Activated CD4-positive, alpha-beta memory T cell treated with anti-CD3 and anti-CD28 coated beads for 36 hours (primary cell): ENCODE results near the gene ADARB1. TPM values are rescaled to one million over a fixed set of nuclear protein-coding genes. Genes with fewer than 3 reads are reported as not detected.

Experiments used
- CTCF ChIA-PET: fragments of 350-600 bp; sonication (Branson Sonifier 250); formaldehyde crosslinking; loops from one replicate; lab custom pipeline; 2021; ENCODE audit warnings: antibody characterized with exemption, inconsistent platforms; lab: Charles Lee
- POLR2A ChIA-PET: fragments of 350-600 bp; sonication (Branson Sonifier 250); formaldehyde crosslinking; loops from one replicate; lab custom pipeline; 2021; ENCODE audit warnings: antibody characterized with exemption; lab: Charles Lee
- DNase-seq: peaks from one replicate; pipeline ENCODE4 v3.0.0-alpha.2; 2020
- H3K27ac Mint-ChIP-seq: one replicate; pipeline ENCODE4 v1.8.0; 2021; ENCODE audit warnings: mixed read lengths
- H3K27me3 Mint-ChIP-seq: one replicate; pipeline ENCODE4 v1.8.0; 2021; ENCODE audit warnings: mixed read lengths
- H3K36me3 Mint-ChIP-seq: one replicate; pipeline ENCODE4 v1.8.0; 2021; ENCODE audit warnings: mixed read lengths
- H3K4me1 Mint-ChIP-seq: one replicate; pipeline ENCODE4 v1.8.0; 2021; ENCODE audit warnings: low read depth, mixed read lengths
- H3K4me3 Mint-ChIP-seq: one replicate; pipeline ENCODE4 v1.8.0; 2021; ENCODE audit warnings: mild to moderate bottlenecking, mixed read lengths
- H3K9me3 Mint-ChIP-seq: one replicate; pipeline ENCODE4 v1.8.0; 2021; ENCODE audit warnings: mixed read lengths
- intact Hi-C: fragments of 100-400 bp; cut with micrococcal nuclease; formaldehyde crosslinking; loops from one replicate; pipeline ENCODE4 v1.15.1; 2023
- total RNA-seq, 2 experiments: library from RNA; stranded (reverse); gene quantifications; one replicate each; pipeline ENCODE4 v1.2.3, GENCODE V29; 2021

Gene ADARB1
- total RNA-seq, 2 experiments from 2014 or later: 37.6 to 40.6 TPM

GRCh38 chr21:45105906-45106485 is 31.6 kb downstream of the ADARB1 start:
- no peaks in the 10 kb centered on the region for H3K9me3 Mint-ChIP-seq
- intact Hi-C loops: no loop called here
- POLR2A ChIA-PET: no interaction called here
- H3K4me1 Mint-ChIP-seq: peaks cover 67% of the 10 kb centered on the region
- DNase-seq: no peak
- no peak overlapping the region for H3K4me3 Mint-ChIP-seq
- CTCF ChIA-PET: interaction anchor here (1.1 to 5.4 kb wide), 5 partner anchors 11 to 130 kb away, joined by 3 to 35 read pairs (median 6); no protein-coding TSS in a partner anchor
- no peaks in the 10 kb centered on the region for H3K36me3 Mint-ChIP-seq
- peak overlapping the region; percentile 42 for H3K27ac Mint-ChIP-seq
- H3K27me3 Mint-ChIP-seq: no peaks in the 10 kb centered on the region

DNA sequence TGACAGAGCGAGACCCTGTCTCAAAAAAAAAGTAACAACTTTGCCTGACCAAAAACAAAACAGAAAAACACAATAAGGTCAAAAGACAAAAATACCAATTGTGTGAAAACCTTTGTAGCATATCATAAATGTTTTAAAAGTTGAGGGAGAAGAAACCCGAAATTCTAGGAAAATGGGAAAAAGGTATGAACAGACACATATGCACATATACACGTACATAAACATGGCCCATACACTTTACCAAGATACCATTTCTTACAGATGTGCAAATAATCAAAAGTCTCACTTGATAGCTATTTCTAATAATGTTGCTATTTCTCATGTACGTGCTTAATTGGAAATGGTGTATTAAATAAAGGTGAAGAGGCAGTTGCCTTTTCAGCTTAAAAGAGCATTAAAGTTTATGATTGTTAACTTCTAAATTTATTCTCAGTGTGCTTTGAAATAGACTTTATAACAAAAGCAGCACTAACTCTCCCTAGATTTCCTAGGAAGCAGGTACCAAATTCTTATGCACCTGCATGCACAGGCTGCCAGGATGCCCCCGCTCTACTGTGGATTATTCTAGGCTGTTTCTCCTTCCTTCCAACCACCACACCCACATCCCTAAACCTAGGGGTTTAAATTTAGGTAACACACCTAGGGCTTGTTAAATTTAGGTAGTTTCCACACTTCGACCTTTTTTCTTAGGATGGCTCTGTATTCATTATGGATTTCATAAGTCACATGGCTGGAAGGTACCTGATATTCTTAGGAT is 33.8 kb downstream of the ADARB1 start:
- no peak overlapping the region for H3K4me3 Mint-ChIP-seq
- ChIA-PET CTCF (interaction anchor here (0.9 to 1.8 kb wide), 4 partner anchors 9 to 158 kb away, joined by 3 to 6 read pairs (median 4); no protein-coding TSS in a partner anchor), POLR2A (no interaction called here)
- DNase-seq: no peak
- H3K4me1 Mint-ChIP-seq: peaks cover 70% of the 10 kb centered on the region
- no peaks in the 10 kb centered on the region for H3K36me3 Mint-ChIP-seq
- no peaks in the 10 kb centered on the region for H3K27me3 Mint-ChIP-seq
- no peaks in the 10 kb centered on the region for H3K9me3 Mint-ChIP-seq
- no peak overlapping the region for H3K27ac Mint-ChIP-seq
- intact Hi-C loops: loop anchor here (2.0 kb wide), 1 partner anchor 23 kb away; no protein-coding TSS in a partner anchor

GRCh38 chr21:45108808-45109781 is 34.7 kb downstream of the ADARB1 start:
- Mint-ChIP-seq H3K4me3 (peak overlapping the region; percentile 61), H3K4me1 (peaks cover 65% of the 10 kb centered on the region), H3K36me3 (no peaks in the 10 kb centered on the region), H3K9me3 (no peaks in the 10 kb centered on the region), H3K27me3 (no peaks in the 10 kb centered on the region), H3K27ac (peak overlapping the region; percentile 25)
- intact Hi-C loops: loop anchor here (2.0 kb wide), 1 partner anchor 24 kb away; no protein-coding TSS in a partner anchor
- DNase-seq: no peak
- CTCF ChIA-PET: interaction anchor here (0.8 to 1.6 kb wide), 2 partner anchors 10 to 19 kb away, joined by 3 to 6 read pairs; no protein-coding TSS in a partner anchor
- POLR2A ChIA-PET: no interaction called here

DNA sequence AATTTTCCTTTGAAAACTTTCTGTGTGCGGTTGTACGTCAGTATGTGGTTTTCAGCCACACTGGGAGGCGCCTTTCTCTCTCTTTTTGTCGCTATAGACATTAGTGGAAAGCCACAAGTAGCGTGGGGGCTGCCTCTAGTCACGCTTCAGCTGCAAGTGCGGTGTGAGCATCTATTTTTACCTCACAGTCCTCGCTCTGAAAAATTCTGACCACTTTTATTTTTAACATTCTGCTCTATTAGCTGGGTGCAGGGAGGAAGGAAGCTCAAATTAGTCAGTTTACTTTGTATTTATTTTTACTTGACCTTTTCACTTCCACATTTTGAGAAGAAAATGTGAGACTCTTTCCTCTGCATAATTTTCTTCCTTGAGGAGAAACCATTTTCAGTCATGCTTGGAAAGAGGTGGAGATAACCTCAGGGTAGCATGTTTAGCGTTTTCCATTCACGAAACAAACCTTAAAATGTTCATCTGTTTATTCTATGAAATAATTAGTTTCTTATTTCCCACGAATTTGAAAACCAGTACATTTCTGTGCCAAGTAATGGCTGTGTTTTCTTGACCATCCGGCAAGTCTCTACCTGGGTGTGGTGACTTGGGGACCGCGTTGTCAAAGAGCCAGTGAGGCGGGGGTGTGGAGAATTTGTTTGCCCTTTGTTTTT is 35.6 kb downstream of the ADARB1 start:
- peaks cover 61% of the 10 kb centered on the region for H3K4me1 Mint-ChIP-seq
- no peaks in the 10 kb centered on the region for H3K36me3 Mint-ChIP-seq
- peak overlapping the region; percentile 61 for H3K4me3 Mint-ChIP-seq
- no peaks in the 10 kb centered on the region for H3K9me3 Mint-ChIP-seq
- H3K27ac Mint-ChIP-seq: peak overlapping the region; percentile 25
- H3K27me3 Mint-ChIP-seq: no peaks in the 10 kb centered on the region
- ChIA-PET CTCF (interaction anchor here (0.8 kb wide), 1 partner anchor 20 kb away, joined by 3 read pairs; no protein-coding TSS in a partner anchor), POLR2A (no interaction called here)
- intact Hi-C loops: loop anchor here (2.0 kb wide), 1 partner anchor 25 kb away; no protein-coding TSS in a partner anchor
- DNase-seq: peak; percentile 63

DNA sequence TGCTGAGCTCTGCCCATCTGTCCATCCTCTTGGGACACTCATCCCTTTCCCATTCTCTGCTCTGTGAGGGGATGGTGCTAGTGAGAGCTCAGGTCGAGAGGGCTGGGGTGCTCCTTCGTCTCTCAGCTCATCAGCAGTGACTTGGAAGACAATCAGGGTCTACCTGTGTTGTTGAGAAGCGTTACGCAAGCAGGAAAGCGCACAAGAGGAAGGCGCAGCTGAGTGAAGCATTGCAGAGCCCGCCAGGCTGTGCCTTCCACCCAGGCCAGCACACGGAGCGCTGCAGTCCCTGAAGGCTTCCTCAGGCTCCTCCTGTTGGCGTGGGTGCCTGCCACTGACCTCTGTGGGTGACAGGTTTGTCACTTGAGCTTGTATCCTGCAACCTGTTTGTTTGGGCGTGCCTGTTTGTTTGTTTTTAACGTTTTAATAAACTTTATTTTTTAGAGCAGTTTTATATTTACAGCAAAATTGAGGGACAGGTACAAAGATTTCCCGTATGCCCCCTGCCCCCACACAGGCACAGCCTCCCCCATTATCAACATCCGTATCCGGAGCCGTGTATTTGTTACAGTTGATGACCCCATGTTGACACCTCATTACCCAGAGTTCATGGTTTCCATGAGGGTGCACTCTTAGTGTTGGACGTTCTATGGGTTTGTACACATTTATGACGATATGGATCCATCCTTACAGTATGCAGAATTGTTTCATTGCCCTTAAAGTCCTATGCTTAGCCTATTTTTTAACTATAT is 36.7 kb downstream of the ADARB1 start:
- CTCF ChIA-PET: interaction anchor here (1.0 to 2.2 kb wide), 2 partner anchors 17 to 27 kb away, joined by 5 to 8 read pairs; no protein-coding TSS in a partner anchor
- Mint-ChIP-seq H3K27me3 (no peaks in the 10 kb centered on the region), H3K27ac (no peak overlapping the region), H3K4me3 (no peak overlapping the region), H3K9me3 (no peaks in the 10 kb centered on the region), H3K36me3 (no peaks in the 10 kb centered on the region), H3K4me1 (peaks cover 56% of the 10 kb centered on the region)
- DNase-seq: no peak
- intact Hi-C loops: no loop called here
- POLR2A ChIA-PET: interaction anchor here (0.6 kb wide), 1 partner anchor 12 kb away, joined by 4 read pairs; no protein-coding TSS in a partner anchor

DNA sequence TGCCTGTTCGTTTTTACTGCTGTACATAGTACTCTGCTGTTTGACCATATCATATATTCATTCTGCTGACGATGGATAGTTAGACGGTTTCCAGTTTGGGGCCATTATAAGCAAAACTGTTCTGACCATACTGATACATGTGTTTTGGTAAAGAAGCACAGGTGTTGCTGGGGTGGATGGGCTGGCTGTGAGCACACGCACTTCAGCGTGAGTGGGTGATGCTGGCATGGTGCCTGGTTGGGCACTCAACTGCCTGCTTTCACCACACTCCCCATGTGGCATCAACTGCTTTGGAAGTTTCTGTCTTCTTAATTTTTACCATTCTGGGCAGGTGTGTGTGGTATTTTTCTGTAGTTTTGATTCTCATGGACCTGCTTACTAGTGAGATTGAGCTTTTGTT is 37.3 kb downstream of the ADARB1 start:
- H3K27me3 Mint-ChIP-seq: no peaks in the 10 kb centered on the region
- H3K27ac Mint-ChIP-seq: no peak overlapping the region
- DNase-seq: peak; percentile 18
- peaks cover 55% of the 10 kb centered on the region for H3K4me1 Mint-ChIP-seq
- POLR2A ChIA-PET: interaction anchor here (0.6 kb wide), 1 partner anchor 11 kb away, joined by 4 read pairs; no protein-coding TSS in a partner anchor
- intact Hi-C loops: no loop called here
- H3K9me3 Mint-ChIP-seq: no peaks in the 10 kb centered on the region
- H3K4me3 Mint-ChIP-seq: no peak overlapping the region
- CTCF ChIA-PET: interaction anchor here (0.5 to 2.2 kb wide), 3 partner anchors 17 to 26 kb away, joined by 3 to 8 read pairs (median 5); no protein-coding TSS in a partner anchor
- H3K36me3 Mint-ChIP-seq: no peaks in the 10 kb centered on the region

DNA sequence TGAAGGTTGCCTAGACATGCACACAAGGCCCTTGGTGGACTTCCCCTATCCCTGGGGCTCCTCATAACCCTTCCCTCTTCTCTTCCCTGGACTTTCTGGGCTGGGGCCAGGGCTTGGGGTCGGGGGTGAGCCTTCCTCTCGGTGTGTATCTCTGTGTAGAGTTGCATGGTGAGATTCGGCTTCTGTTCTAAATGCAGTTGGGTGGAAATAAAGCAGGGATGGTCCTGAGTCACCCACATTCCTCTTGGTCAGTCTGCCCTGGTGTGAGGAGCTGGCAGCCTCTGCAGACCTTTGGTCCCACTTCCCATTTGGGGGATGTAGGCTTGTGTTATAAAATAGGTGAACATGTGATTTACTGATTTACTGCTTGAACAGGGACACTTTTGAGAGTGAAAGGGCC is 38.0 kb downstream of the ADARB1 start:
- ChIA-PET POLR2A (no interaction called here), CTCF (interaction anchor here (1.0 to 2.2 kb wide), 2 partner anchors 16 to 24 kb away, joined by 5 to 8 read pairs; no protein-coding TSS in a partner anchor)
- no peak for DNase-seq
- Mint-ChIP-seq H3K27me3 (no peaks in the 10 kb centered on the region), H3K4me1 (peaks cover 53% of the 10 kb centered on the region), H3K4me3 (no peak overlapping the region), H3K36me3 (no peaks in the 10 kb centered on the region), H3K9me3 (no peaks in the 10 kb centered on the region), H3K27ac (no peak overlapping the region)
- intact Hi-C loops: no loop called here

DNA sequence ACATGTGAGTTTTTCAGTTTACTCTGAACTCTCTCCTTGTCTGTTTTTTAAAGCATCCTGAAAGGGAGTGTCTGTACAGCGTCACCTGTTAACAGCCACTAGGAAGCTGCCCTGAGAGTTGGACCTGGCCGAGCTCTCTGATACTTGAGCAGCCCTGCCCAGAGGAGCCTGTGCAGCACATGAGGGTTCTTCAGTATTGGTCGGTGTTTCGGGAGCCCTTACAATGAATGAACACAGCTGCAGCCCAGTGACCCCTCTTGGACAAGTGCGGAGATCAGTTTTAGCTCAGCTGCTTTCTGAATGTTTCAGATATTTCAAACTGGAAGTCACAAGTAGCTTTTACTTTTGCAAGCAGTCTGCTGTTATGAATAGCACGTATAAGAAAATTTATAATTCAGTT is 39.2 kb downstream of the ADARB1 start:
- H3K27ac Mint-ChIP-seq: no peak overlapping the region

GRCh38 chr21:45114072-45114471 is 39.7 kb downstream of the ADARB1 start:
- Mint-ChIP-seq H3K27me3 (no peaks in the 10 kb centered on the region), H3K27ac (no peak overlapping the region), H3K36me3 (no peaks in the 10 kb centered on the region), H3K4me1 (peaks cover 44% of the 10 kb centered on the region), H3K9me3 (no peaks in the 10 kb centered on the region), H3K4me3 (no peak overlapping the region)
- POLR2A ChIA-PET: interaction anchor here (0.6 to 0.8 kb wide), 2 partner anchors 23 to 39 kb away, joined by 3 read pairs; no protein-coding TSS in a partner anchor
- CTCF ChIA-PET: interaction anchor here (0.8 to 2.2 kb wide), 5 partner anchors 11 to 164 kb away, joined by 3 to 14 read pairs (median 8); no protein-coding TSS in a partner anchor
- intact Hi-C loops: no loop called here
- no peak for DNase-seq

More for the DNA sequence above, 39.2 kb downstream of the ADARB1 start:
- Mint-ChIP-seq H3K36me3 (no peaks in the 10 kb centered on the region), H3K4me1 (peaks cover 49% of the 10 kb centered on the region), H3K4me3 (no peak overlapping the region), H3K9me3 (no peaks in the 10 kb centered on the region), H3K27me3 (no peaks in the 10 kb centered on the region)
- ChIA-PET CTCF (interaction anchor here (0.8 to 2.2 kb wide), 4 partner anchors 11 to 163 kb away, joined by 3 to 14 read pairs (median 8); no protein-coding TSS in a partner anchor), POLR2A (interaction anchor here (0.6 to 0.8 kb wide), 2 partner anchors 23 to 39 kb away, joined by 3 read pairs; no protein-coding TSS in a partner anchor)
- no peak for DNase-seq
- intact Hi-C loops: no loop called here

GRCh38 chr21:45114475-45114874 is 40.1 kb downstream of the ADARB1 start:
- no peaks in the 10 kb centered on the region for H3K27me3 Mint-ChIP-seq
- intact Hi-C loops: no loop called here
- H3K9me3 Mint-ChIP-seq: no peaks in the 10 kb centered on the region
- no peaks in the 10 kb centered on the region for H3K36me3 Mint-ChIP-seq
- no peak overlapping the region for H3K27ac Mint-ChIP-seq
- no peak for DNase-seq
- ChIA-PET CTCF (interaction anchor here (1.0 to 2.2 kb wide), 5 partner anchors 12 to 24 kb away, joined by 3 to 14 read pairs (median 8); no protein-coding TSS in a partner anchor), POLR2A (no interaction called here)
- peaks cover 40% of the 10 kb centered on the region for H3K4me1 Mint-ChIP-seq
- H3K4me3 Mint-ChIP-seq: no peak overlapping the region
